ENCODE measurements around the gene SLC44A2.

SLC44A2 gene

GRCh38 chr19:10691178-10691881, 66.0 kb downstream of the SLC44A2 start:
- no peak for TF ChIP-seq CTCF (conservative IDR thresholded peaks at IDR 0.05)
- no peak overlapping the region for H3K27ac ChIP-seq

GRCh38 chr19:10691883-10692282, 66.5 kb downstream of the SLC44A2 start:
- no peak overlapping the region for H3K27ac ChIP-seq
- no peak for TF ChIP-seq CTCF (conservative IDR thresholded peaks at IDR 0.05)

GRCh38 chr19:10692673-10693264, 67.4 kb downstream of the SLC44A2 start:
- H3K27ac ChIP-seq: no peak overlapping the region
- no peak for TF ChIP-seq CTCF (conservative IDR thresholded peaks at IDR 0.05)

All from VCaP (cell line).